T-helper 1 cell treated with Interleukin-12 subunit alpha and Interleukin-12 subunit beta and Interleukin-4 antibody, amounts not matched to agents 30 μg/mL and 1 μg/mL, for 36 hours (primary cell): ENCODE measurements around the gene RIPOR3.

Experiments used
- H3K27ac Mint-ChIP-seq: one replicate; pipeline ENCODE4 v1.8.0; 2021; ENCODE audit warnings: mild to moderate bottlenecking, mixed read lengths
- H3K27me3 Mint-ChIP-seq: one replicate; pipeline ENCODE4 v1.8.0; 2021; ENCODE audit warnings: low read depth, mixed read lengths
- H3K36me3 Mint-ChIP-seq: one replicate; pipeline ENCODE4 v1.8.0; 2021; ENCODE audit warnings: low read depth, mixed read lengths
- H3K4me1 Mint-ChIP-seq: one replicate; pipeline ENCODE4 v1.8.0; 2021; ENCODE audit warnings: low read depth, mixed read lengths
- H3K4me3 Mint-ChIP-seq: one replicate; pipeline ENCODE4 v1.8.0; 2021; ENCODE audit warnings: mild to moderate bottlenecking, moderate library complexity, mixed read lengths
- H3K9me3 Mint-ChIP-seq: one replicate; pipeline ENCODE4 v1.8.0; 2021; ENCODE audit warnings: mixed read lengths

Gene RIPOR3

GRCh38 chr20:50690650-50691572 lies at the start of gene RIPOR3:
TSS of gene RIPOR3 (minus strand) at chr20:50691542. CDS start at chr20:50691128, 414 bp downstream.
- H3K36me3 Mint-ChIP-seq = no peaks in the 10 kb centered on the region
- H3K27ac Mint-ChIP-seq = no peak within 1 kb of the TSS
- H3K4me1 Mint-ChIP-seq = peaks cover 8% of the 10 kb centered on the region
- peak within 1 kb of the TSS; percentile 28 for H3K4me3 Mint-ChIP-seq
- no peaks in the 10 kb centered on the region for H3K9me3 Mint-ChIP-seq
- H3K27me3 Mint-ChIP-seq = peaks cover 50% of the 10 kb centered on the region

- H3K27ac Mint-ChIP-seq = no peak overlapping the region
- peaks cover 15% of the 10 kb centered on the region for H3K4me1 Mint-ChIP-seq
- H3K27me3 Mint-ChIP-seq = no peaks in the 10 kb centered on the region
- no peaks in the 10 kb centered on the region for H3K9me3 Mint-ChIP-seq
- H3K4me3 Mint-ChIP-seq = no peak overlapping the region
- peaks cover 9% of the 10 kb centered on the region for H3K36me3 Mint-ChIP-seq
These were observed 46.0 kb upstream of the RIPOR3 start for GRCh38 chr20:50737352-50737751.

- Mint-ChIP-seq H3K27ac (no peak overlapping the region), H3K4me3 (no peak overlapping the region), H3K9me3 (no peaks in the 10 kb centered on the region)
These were observed 44.5 kb upstream of the RIPOR3 start for GRCh38 chr20:50735813-50736212.

GRCh38 chr20:50734730-50735679 lies 43.7 kb upstream of the RIPOR3 start:
- peaks cover 9% of the 10 kb centered on the region for H3K36me3 Mint-ChIP-seq
- no peak overlapping the region for H3K4me3 Mint-ChIP-seq
- peaks cover 18% of the 10 kb centered on the region for H3K4me1 Mint-ChIP-seq
- H3K27ac Mint-ChIP-seq = no peak overlapping the region
- no peaks in the 10 kb centered on the region for H3K27me3 Mint-ChIP-seq
- H3K9me3 Mint-ChIP-seq = no peaks in the 10 kb centered on the region

More at GRCh38 chr20:50735813-50736212, 44.5 kb upstream of the RIPOR3 start:
- H3K36me3 Mint-ChIP-seq = peaks cover 9% of the 10 kb centered on the region
- H3K27me3 Mint-ChIP-seq = no peaks in the 10 kb centered on the region
- peaks cover 16% of the 10 kb centered on the region for H3K4me1 Mint-ChIP-seq

GRCh38 chr20:50733644-50734349 lies 42.5 kb upstream of the RIPOR3 start:
- Mint-ChIP-seq H3K36me3 (peaks cover 7% of the 10 kb centered on the region), H3K4me3 (no peak overlapping the region), H3K27ac (no peak overlapping the region), H3K27me3 (no peaks in the 10 kb centered on the region), H3K9me3 (no peaks in the 10 kb centered on the region), H3K4me1 (peaks cover 18% of the 10 kb centered on the region)

GRCh38 chr20:50731930-50732690 lies 40.8 kb upstream of the RIPOR3 start:
- Mint-ChIP-seq H3K9me3 (no peaks in the 10 kb centered on the region), H3K27me3 (no peaks in the 10 kb centered on the region), H3K36me3 (peaks cover 4% of the 10 kb centered on the region), H3K27ac (peak overlapping the region; percentile 47), H3K4me3 (peak overlapping the region; percentile 82), H3K4me1 (peaks cover 18% of the 10 kb centered on the region)

GRCh38 chr20:50731055-50731929 lies 40.0 kb upstream of the RIPOR3 start, which contains the start of gene PARD6B:
TSS of gene PARD6B (plus strand) at chr20:50731580. CDS start at chr20:50731787, 207 bp downstream.
- Mint-ChIP-seq H3K9me3 (no peaks in the 10 kb centered on the region), H3K27me3 (no peaks in the 10 kb centered on the region), H3K4me1 (peaks cover 18% of the 10 kb centered on the region), H3K27ac (peak within 1 kb of the TSS; percentile 81), H3K36me3 (peaks cover 4% of the 10 kb centered on the region), H3K4me3 (peak within 1 kb of the TSS; percentile 84)

GRCh38 chr20:50730765-50731054 lies 39.4 kb upstream of the RIPOR3 start:
- H3K4me3 Mint-ChIP-seq = peak overlapping the region; percentile 82
- peak overlapping the region; percentile 57 for H3K27ac Mint-ChIP-seq

GRCh38 chr20:50729901-50730764 lies 38.8 kb upstream of the RIPOR3 start:
- Mint-ChIP-seq H3K27me3 (no peaks in the 10 kb centered on the region), H3K9me3 (no peaks in the 10 kb centered on the region), H3K4me3 (peak overlapping the region; percentile 82), H3K27ac (peak overlapping the region; percentile 57), H3K36me3 (peaks cover 4% of the 10 kb centered on the region), H3K4me1 (peaks cover 17% of the 10 kb centered on the region)

More at GRCh38 chr20:50730765-50731054, 39.4 kb upstream of the RIPOR3 start:
- Mint-ChIP-seq H3K27me3 (no peaks in the 10 kb centered on the region), H3K4me1 (peaks cover 18% of the 10 kb centered on the region), H3K9me3 (no peaks in the 10 kb centered on the region), H3K36me3 (peaks cover 4% of the 10 kb centered on the region)

GRCh38 chr20:50728981-50729874 lies 37.9 kb upstream of the RIPOR3 start:
- Mint-ChIP-seq H3K36me3 (peaks cover 4% of the 10 kb centered on the region), H3K27ac (no peak overlapping the region), H3K9me3 (no peaks in the 10 kb centered on the region), H3K4me1 (peaks cover 16% of the 10 kb centered on the region), H3K4me3 (no peak overlapping the region), H3K27me3 (no peaks in the 10 kb centered on the region)

- Mint-ChIP-seq H3K27ac (no peak overlapping the region), H3K36me3 (peaks cover 3% of the 10 kb centered on the region), H3K27me3 (no peaks in the 10 kb centered on the region), H3K4me1 (peaks cover 16% of the 10 kb centered on the region), H3K9me3 (no peaks in the 10 kb centered on the region), H3K4me3 (no peak overlapping the region)
These were observed 37.2 kb upstream of the RIPOR3 start for GRCh38 chr20:50728486-50728980.
